GM12801 (cell line): ENCODE data around the gene PRDM12.

ENCODE experiments used
- CTCF ChIP-seq: IDR thresholded peaks from one replicate; pipeline ENCODE4 v1.5.1; 2011; ENCODE audit warnings: control low read depth; ENCODE audit not compliant: insufficient read length; ENCODE audit errors: extremely low read depth

The PRDM12 gene

GRCh38 chr9:130718562-130718961 lies 54.2 kb downstream of the PRDM12 start:
- no peak for TF ChIP-seq CTCF

- no peak for TF ChIP-seq CTCF
These were observed 56.4 kb downstream of the PRDM12 start for GRCh38 chr9:130720762-130721161.

- no peak for TF ChIP-seq CTCF
These were observed 64.3 kb downstream of the PRDM12 start for GRCh38 chr9:130728721-130729120.

- no peak for TF ChIP-seq CTCF
These were observed 64.8 kb downstream of the PRDM12 start for GRCh38 chr9:130729145-130729544.

- TF ChIP-seq CTCF = no peak
These were observed 67.0 kb downstream of the PRDM12 start for GRCh38 chr9:130731355-130731754.

GRCh38 chr9:130732136-130732535 lies 67.7 kb downstream of the PRDM12 start:
- no peak for TF ChIP-seq CTCF
